ENCODE results near the gene TOM1L2. TPM values are rescaled to one million over a fixed set of nuclear protein-coding genes. Genes with fewer than 3 reads are reported as not detected.

Gene TOM1L2
- total and polyA plus RNA-seq, 2 experiments from 2014 or later, result 46.4 to 145 TPM

DNA sequence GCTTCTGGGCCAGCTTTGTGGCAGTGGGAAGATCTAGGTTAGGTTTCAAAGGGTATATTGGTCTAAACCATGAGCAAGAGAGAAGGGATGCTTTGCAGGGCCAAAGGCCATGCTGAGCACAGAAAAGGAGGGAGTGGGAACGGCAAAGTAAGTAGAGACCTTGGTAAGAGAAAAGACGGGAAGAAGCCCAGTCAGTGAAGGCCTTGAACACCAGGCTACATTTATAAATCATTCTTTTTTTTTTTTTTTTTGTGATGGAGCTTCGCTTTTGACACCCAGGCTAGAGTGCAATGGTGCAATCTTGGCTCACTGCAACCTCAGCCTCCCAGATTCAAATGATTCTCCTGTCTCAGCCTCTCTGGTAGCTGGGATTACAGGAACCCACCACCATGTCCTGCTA is 18.1 kb downstream of the TOM1L2 start:
- no peak for TF ChIP-seq CTCF (IDR thresholded peaks at IDR 0.05; ENCODE audit: low read depth, low read length)
- H3K4me1 ChIP-seq (ENCODE audit: low read depth), result peaks cover 5% of the 10 kb centered on the region
- H3K4me3 ChIP-seq, result no peak overlapping the region
- H3K27me3 ChIP-seq, result no peaks in the 10 kb centered on the region
- no peaks in the 10 kb centered on the region for H3K9me3 ChIP-seq (ENCODE audit: low read depth)
- DNase-seq (ENCODE audit: low read depth in 1 of 2, low spot score in 1 of 2), result no peak
- H3K27ac ChIP-seq, result no peak overlapping the region
- H3K36me3 ChIP-seq, result no peaks in the 10 kb centered on the region

- no peak for DNase-seq (ENCODE audit: low read depth in 1 of 2, low spot score in 1 of 2)
- no peaks in the 10 kb centered on the region for H3K36me3 ChIP-seq
- H3K27me3 ChIP-seq, result no peaks in the 10 kb centered on the region
- no peak overlapping the region for H3K4me3 ChIP-seq
- TF ChIP-seq CTCF (IDR thresholded peaks at IDR 0.05; ENCODE audit: low read depth, low read length), result no peak
- no peak overlapping the region for H3K27ac ChIP-seq
- H3K4me1 ChIP-seq (ENCODE audit: low read depth), result no peaks in the 10 kb centered on the region
- H3K9me3 ChIP-seq (ENCODE audit: low read depth), result no peaks in the 10 kb centered on the region
Measured at GRCh38 chr17:17952691-17953090, 19.5 kb downstream of the TOM1L2 start.

DNA sequence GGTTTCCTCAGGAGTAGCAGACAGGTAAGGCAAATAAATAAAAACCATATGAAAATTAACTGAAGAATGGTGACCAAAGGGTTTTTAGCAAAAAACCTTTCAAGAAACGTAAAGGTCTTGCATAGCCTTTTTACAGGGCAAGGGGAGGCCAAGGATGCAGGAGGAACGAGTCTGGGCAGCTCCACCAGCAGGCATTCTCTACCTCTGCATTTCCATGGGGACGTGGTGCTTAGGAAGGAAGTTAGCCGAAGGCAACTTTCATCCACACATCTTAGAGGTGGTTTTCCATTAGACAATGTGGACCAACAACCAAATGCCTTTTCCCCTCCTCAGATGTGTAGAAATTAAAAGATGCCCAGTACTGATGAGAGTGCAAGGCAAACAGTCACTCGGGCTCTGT is 20.7 kb downstream of the TOM1L2 start:
- Histone ChIP-seq H3K4me3 (no peak overlapping the region), H3K4me1 (ENCODE audit: low read depth) (no peaks in the 10 kb centered on the region), H3K27me3 (no peaks in the 10 kb centered on the region), H3K27ac (no peak overlapping the region), H3K36me3 (no peaks in the 10 kb centered on the region), H3K9me3 (ENCODE audit: low read depth) (no peaks in the 10 kb centered on the region)
- DNase-seq (ENCODE audit: low read depth in 1 of 2, low spot score in 1 of 2), result no peak
- TF ChIP-seq CTCF (IDR thresholded peaks at IDR 0.05; ENCODE audit: low read depth, low read length), result no peak

- Histone ChIP-seq H3K27me3 (no peaks in the 10 kb centered on the region), H3K9me3 (ENCODE audit: low read depth) (no peaks in the 10 kb centered on the region), H3K4me1 (ENCODE audit: low read depth) (no peaks in the 10 kb centered on the region), H3K4me3 (no peak overlapping the region), H3K36me3 (no peaks in the 10 kb centered on the region), H3K27ac (no peak overlapping the region)
- peak; percentile 14 for TF ChIP-seq CTCF (IDR thresholded peaks at IDR 0.05; ENCODE audit: low read depth, low read length)
- DNase-seq (ENCODE audit: low read depth in 1 of 2, low spot score in 1 of 2), result no peak
Measured at GRCh38 chr17:17950806-17951205, 21.4 kb downstream of the TOM1L2 start.

DNA sequence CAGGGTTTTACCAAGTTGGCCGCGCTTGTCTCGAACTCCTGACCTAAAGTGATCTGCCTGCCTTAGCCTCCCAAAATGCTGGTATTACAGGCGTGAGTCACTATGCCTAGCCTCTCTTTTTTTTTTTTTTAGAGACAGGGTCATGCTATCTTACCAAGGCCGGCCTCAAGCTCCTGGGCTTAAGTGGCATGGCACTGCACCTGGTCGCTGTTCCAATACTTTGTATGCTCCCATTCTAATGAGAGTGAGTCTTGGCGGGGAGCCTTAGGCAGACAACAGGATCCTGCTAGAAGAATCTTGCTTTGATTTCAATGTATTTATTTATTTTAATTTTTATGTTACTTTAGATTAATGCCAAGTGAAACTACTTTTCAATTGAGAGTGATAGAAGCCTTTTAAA is 21.9 kb downstream of the TOM1L2 start:
- no peak for DNase-seq (ENCODE audit: low read depth in 1 of 2, low spot score in 1 of 2)
- no peak for TF ChIP-seq CTCF (IDR thresholded peaks at IDR 0.05; ENCODE audit: low read depth, low read length)
- no peak overlapping the region for H3K27ac ChIP-seq

GRCh38 chr17:17947966-17948365 is 24.2 kb downstream of the TOM1L2 start:
- Histone ChIP-seq H3K27me3 (no peaks in the 10 kb centered on the region), H3K36me3 (no peaks in the 10 kb centered on the region), H3K4me1 (ENCODE audit: low read depth) (peaks cover 17% of the 10 kb centered on the region), H3K9me3 (ENCODE audit: low read depth) (no peaks in the 10 kb centered on the region), H3K27ac (no peak overlapping the region), H3K4me3 (no peak overlapping the region)
- no peak for TF ChIP-seq CTCF (IDR thresholded peaks at IDR 0.05; ENCODE audit: low read depth, low read length)
- DNase-seq (ENCODE audit: low read depth in 1 of 2, low spot score in 1 of 2), result no peak

More for the DNA sequence above, 21.9 kb downstream of the TOM1L2 start:
- Histone ChIP-seq H3K4me1 (ENCODE audit: low read depth) (no peaks in the 10 kb centered on the region), H3K9me3 (ENCODE audit: low read depth) (no peaks in the 10 kb centered on the region), H3K36me3 (no peaks in the 10 kb centered on the region), H3K27me3 (no peaks in the 10 kb centered on the region), H3K4me3 (no peak overlapping the region)

Measured in cardiac muscle cell (in vitro differentiated cells and primary cell).